Thyroid gland (tissue), 4 donors: ENCODE measurements around the gene MKI67. TPM values are rescaled to one million over a fixed set of nuclear protein-coding genes. Genes with fewer than 3 reads are reported as not detected.

Experiments used
- DNase-seq, 2 donors: peaks; one replicate each; pipeline ENCODE4 v3.0.0-alpha.2; 2019
- H3K27ac ChIP-seq, 3 donors: fragments of 200-600 bp; sonication (generic); 1 replicate in 2 of 3; 2 replicates in 1 of 3; pipeline ENCODE4 v1.5.1; 2016 to 2019; ENCODE audit warnings: mild to moderate bottlenecking in 1 of 3, moderate library complexity in 1 of 3
- H3K27me3 ChIP-seq: fragments of 200-600 bp; sonication (generic); one replicate; pipeline ENCODE4 v1.5.1; 2019
- H3K36me3 ChIP-seq, 2 donors: fragments of 200-600 bp; sonication (generic); one replicate each; pipeline ENCODE4 v1.5.1; 2016 to 2019
- H3K4me1 ChIP-seq, 2 donors: fragments of 200-600 bp; sonication (generic); one replicate each; pipeline ENCODE4 v1.5.1; 2017 to 2019
- H3K4me3 ChIP-seq, 3 donors: fragments of 200-600 bp; sonication (generic); replicated peaks in 1 of 3; 1 replicate in 2 of 3; 2 replicates in 1 of 3; pipeline ENCODE4 v1.5.1; 2016; ENCODE audit warnings: mild to moderate bottlenecking in 1 of 3
- H3K9me3 ChIP-seq: fragments of 200-600 bp; sonication (generic); one replicate; pipeline ENCODE4 v1.5.1; 2017
- CTCF ChIP-seq, 6 experiments: fragments of 200-600 bp in 3 of 6; fragments of 450-650 bp in 3 of 6; sonication (generic) in 3 of 6; IDR thresholded peaks; one replicate each; pipeline ENCODE4 v1.5.1; 2016 to 2019; ENCODE audit warnings: antibody characterized with exemption in 6 of 6, mild to moderate bottlenecking in 2 of 6, inconsistent platforms in 1 of 6, moderate library complexity in 1 of 6
- POLR2A ChIP-seq, 2 donors: fragments of 450-650 bp; IDR thresholded peaks; one replicate each; pipeline ENCODE4 v1.6.1; 2017; ENCODE audit warnings: antibody characterized with exemption in 2 of 2, mild to moderate bottlenecking in 2 of 2, moderate library complexity in 1 of 2
- WGBS, 2 donors: methylation state at CpG; one replicate each; pipeline ENCODE4 v1.1.5; 2017; 5-methylcytosine and 5-hydroxymethylcytosine counted together
- intact Hi-C: fragments of 100-400 bp; cut with DNase I; formaldehyde crosslinking; loops from one replicate; pipeline ENCODE4 v1.15.1; 2023
- total RNA-seq, 4 donors: library from RNA; depleted of rRNA; stranded (reverse); fragments of >200 nt; gene quantifications; one replicate each; pipeline ENCODE4 v1.2.3, GENCODE V29; 2016

MKI67 gene
- total RNA-seq, 4 donors from 2014 or later: 0.24 to 1.9 (median 0.76) TPM

DNA sequence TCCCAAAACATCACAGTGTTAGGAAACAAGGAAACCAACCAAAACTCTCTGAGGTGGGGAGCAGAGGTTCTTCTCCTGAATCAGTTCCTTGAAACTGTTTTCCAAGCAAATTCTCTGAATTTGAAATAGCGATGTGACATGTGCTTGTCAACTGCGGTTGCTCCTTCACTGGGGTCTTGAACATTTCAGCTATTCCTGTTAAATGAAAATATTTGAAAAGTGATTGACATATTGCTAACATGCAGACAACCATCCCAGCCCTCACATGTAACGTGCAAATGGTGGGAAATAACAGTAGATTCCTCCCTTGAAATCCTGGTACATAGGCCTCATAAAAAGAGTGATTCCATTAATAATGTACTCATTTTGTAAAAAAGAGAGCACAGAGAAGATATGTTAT, 15.9 kb downstream of the MKI67 start:
- intact Hi-C loops: no loop called here
- no peaks in the 10 kb centered on the region for H3K36me3 ChIP-seq
- H3K27ac ChIP-seq: no peak overlapping the region
- no peaks in the 10 kb centered on the region for H3K9me3 ChIP-seq
- no peak overlapping the region for H3K4me3 ChIP-seq
- H3K27me3 ChIP-seq: no peaks in the 10 kb centered on the region
- no peak for DNase-seq
- no peaks in the 10 kb centered on the region for H3K4me1 ChIP-seq
- no peak for TF ChIP-seq POLR2A (IDR thresholded peaks at IDR 0.05)
- no peak for TF ChIP-seq CTCF (IDR thresholded peaks at IDR 0.05)
- WGBS, 2 donors: 96% methylated on average over 3 of the region's 3 CpGs

- TF ChIP-seq CTCF (IDR thresholded peaks at IDR 0.05): no peak
- no peak for TF ChIP-seq POLR2A (IDR thresholded peaks at IDR 0.05)
- no peak overlapping the region for H3K27ac ChIP-seq
- no peaks in the 10 kb centered on the region for H3K9me3 ChIP-seq
- intact Hi-C loops: no loop called here
- DNase-seq: no peak
- 95 to 99% methylated on average over 4 of the region's 4 CpGs for WGBS, 2 donors
- H3K4me1 ChIP-seq: no peaks in the 10 kb centered on the region
- H3K4me3 ChIP-seq: no peak overlapping the region
- no peaks in the 10 kb centered on the region for H3K36me3 ChIP-seq
- no peaks in the 10 kb centered on the region for H3K27me3 ChIP-seq
These were observed 16.5 kb downstream of the MKI67 start for GRCh38 chr10:128109707-128110106.

DNA sequence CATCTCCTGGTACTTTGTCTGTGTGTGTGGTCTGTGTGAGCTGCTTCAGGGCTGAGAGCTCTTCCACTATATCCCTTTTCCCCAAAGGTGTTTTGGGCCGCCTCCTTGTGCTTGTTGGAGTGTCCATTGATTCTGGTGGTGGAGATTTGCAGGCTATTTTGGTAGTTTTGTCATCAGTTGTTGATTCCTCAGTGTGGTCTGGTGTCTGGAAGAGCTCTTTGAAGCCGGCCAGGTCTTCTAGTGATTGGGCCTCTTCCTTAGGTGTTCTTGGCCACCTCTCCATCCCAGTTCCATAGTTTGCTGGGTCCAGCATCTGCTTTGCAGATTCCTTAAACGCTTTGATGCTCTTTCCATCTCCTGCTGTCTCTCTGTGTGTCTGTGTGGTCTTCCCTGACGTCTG, 20.8 kb downstream of the MKI67 start:
- Histone ChIP-seq H3K4me3 (no peak overlapping the region), H3K27me3 (no peaks in the 10 kb centered on the region), H3K36me3 (no peaks in the 10 kb centered on the region), H3K4me1 (no peaks in the 10 kb centered on the region), H3K9me3 (no peaks in the 10 kb centered on the region), H3K27ac (no peak overlapping the region)
- TF ChIP-seq CTCF (IDR thresholded peaks at IDR 0.05) (no peak), POLR2A (IDR thresholded peaks at IDR 0.05) (no peak)
- 95 to 98% methylated on average over 4 of the region's 4 CpGs for WGBS, 2 donors
- no peak for DNase-seq
- intact Hi-C loops: no loop called here

- no peak overlapping the region for H3K4me3 ChIP-seq
- intact Hi-C loops: no loop called here
- H3K27ac ChIP-seq: no peak overlapping the region
- DNase-seq: no peak
- no peaks in the 10 kb centered on the region for H3K27me3 ChIP-seq
- TF ChIP-seq CTCF (IDR thresholded peaks at IDR 0.05) (no peak), POLR2A (IDR thresholded peaks at IDR 0.05) (no peak)
- 78 to 96% methylated on average over 8 of the region's 8 CpGs for WGBS, 2 donors
- H3K36me3 ChIP-seq: no peaks in the 10 kb centered on the region
- H3K4me1 ChIP-seq: no peaks in the 10 kb centered on the region
- no peaks in the 10 kb centered on the region for H3K9me3 ChIP-seq
These were observed 23.0 kb downstream of the MKI67 start for GRCh38 chr10:128103229-128103714.

- no peaks in the 10 kb centered on the region for H3K4me1 ChIP-seq
- H3K9me3 ChIP-seq: no peaks in the 10 kb centered on the region
- WGBS, 2 donors: 58 to 70% methylated on average over 19 of the region's 19 CpGs
- intact Hi-C loops: no loop called here
- no peak overlapping the region for H3K27ac ChIP-seq
- peak; percentile 48 for DNase-seq
- H3K4me3 ChIP-seq: no peak overlapping the region
- TF ChIP-seq POLR2A (IDR thresholded peaks at IDR 0.05): no peak
- TF ChIP-seq CTCF (IDR thresholded peaks at IDR 0.05): no peak
- no peaks in the 10 kb centered on the region for H3K36me3 ChIP-seq
- no peaks in the 10 kb centered on the region for H3K27me3 ChIP-seq
These were observed 23.6 kb downstream of the MKI67 start for GRCh38 chr10:128102480-128103228.
